DOHH2 (cell line): ENCODE results near the gene GPC5.

Experiments used
- CTCF ChIP-seq: fragments of 200-600 bp; sonication (generic); IDR thresholded peaks from one replicate; pipeline ENCODE4 v1.5.1; 2014; ENCODE audit warnings: antibody characterized with exemption, mild to moderate bottlenecking, low read depth, low read length; ENCODE audit not compliant: poor library complexity, severe bottlenecking
- EZH2phosphoT487 ChIP-seq: fragments of 200-600 bp; sonication (generic); IDR thresholded peaks from 2 replicates; pipeline ENCODE4 v1.6.1; 2017; ENCODE audit warnings: borderline replicate concordance, mild to moderate bottlenecking, antibody characterized with exemption, low read length, moderate library complexity, mixed read lengths

GRCh38 chr13:92459306-92459705 lies 1060.9 kb downstream of the GPC5 start:
- TF ChIP-seq CTCF: no peak
- no peak for TF ChIP-seq EZH2phosphoT487
